NCI-H69 (cell line): Measurements from ENCODE around the gene MIER3.
"Not testable (repeated sequence)": the region's sequence is repeated elsewhere in the genome, so short reads cannot be mapped to it uniquely, and the experiment has no call there.

Experiments used
- DNase-seq: peaks from one replicate; lab custom pipeline; 2025; lab: John Stamatoyannopoulos, UW

MIER3 gene

DNA sequence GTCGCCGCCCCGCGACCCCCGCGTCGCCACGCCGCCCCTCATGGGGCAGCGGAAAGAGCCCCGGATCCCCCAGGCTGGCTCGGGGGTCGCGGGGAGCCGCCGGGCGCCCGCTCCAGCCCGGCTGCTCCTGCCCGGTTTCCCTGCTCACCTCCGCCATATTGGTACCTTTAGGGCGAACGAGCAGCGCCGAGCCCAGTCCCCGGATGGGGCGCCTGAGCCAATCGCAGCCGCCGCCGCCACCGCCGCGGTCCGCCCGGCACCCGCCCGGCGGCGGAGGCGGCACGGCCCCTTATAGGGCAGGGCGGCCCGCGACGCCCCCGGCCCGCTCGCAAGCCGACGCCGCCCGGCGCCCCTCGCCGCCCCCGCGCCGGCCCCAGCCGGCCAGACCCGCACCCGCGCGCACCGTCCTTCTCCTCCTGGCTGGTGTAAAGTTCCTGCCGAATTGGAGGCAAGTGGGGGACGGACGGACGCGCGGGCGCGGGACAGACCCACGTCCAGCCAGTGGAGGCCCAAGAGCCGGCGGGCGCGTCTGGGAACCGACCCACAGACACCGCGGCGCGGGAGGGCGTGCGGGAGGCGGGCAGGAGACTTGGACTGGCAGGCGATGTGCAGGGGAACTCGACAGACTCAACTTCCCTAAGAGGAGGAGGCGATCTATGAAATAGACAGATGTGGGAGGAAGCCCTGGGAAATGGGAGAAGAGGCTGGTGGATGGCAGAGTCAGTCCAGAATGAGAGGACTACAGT is at the start of gene MIER3:
TSS of gene MIER3 (minus strand) at position 178 of the 746 bp plus-strand sequence. CDS start at position 157, 21 bp downstream.
- peak; percentile 88 for DNase-seq

GRCh38 chr5:56995596-56995995 is 43.7 kb upstream of the MIER3 start:
- no peak for DNase-seq

DNA sequence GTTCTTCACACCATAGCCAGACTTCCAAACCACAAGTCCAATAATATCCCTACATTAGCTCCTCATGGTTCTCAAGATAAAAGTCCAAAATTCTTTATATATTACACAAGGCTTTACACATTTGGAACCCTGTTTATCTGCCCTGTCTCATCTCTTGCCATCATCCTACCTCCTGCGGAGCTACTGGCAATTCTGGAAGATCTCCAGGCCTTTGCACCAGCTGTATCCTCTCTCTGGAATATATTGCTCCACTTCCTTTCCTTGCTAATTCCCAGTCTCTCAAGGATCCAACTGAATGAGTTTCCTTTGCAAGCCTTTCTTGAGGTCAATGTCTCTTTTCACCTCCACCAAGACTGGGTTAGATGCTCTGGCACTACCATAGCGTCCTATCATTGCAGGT is 41.3 kb upstream of the MIER3 start:
- no peak for DNase-seq

GRCh38 chr5:56989676-56990075 is 37.8 kb upstream of the MIER3 start:
- DNase-seq: no peak

- no peak for DNase-seq
Observed at GRCh38 chr5:56988490-56988889, 36.6 kb upstream of the MIER3 start.

DNA sequence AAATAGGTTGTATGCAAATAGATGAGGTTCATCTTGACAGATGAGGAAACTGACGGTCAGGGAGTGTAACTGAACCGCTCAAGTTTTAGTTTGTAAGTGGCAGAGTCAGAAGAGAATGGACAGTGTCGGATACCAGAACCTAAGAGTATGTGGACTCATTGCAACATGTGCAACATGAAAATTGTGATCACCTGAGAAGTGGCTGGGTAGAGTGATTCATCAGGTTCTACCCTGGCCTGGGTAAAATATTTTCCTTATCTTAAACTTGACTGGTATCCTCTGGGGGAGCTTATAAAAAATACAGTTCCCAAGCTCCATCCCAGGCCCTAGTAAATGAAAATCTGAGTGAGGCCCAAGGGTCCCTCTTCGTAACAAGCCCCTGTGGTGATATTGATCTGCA is 35.2 kb upstream of the MIER3 start:
- no peak for DNase-seq

DNA sequence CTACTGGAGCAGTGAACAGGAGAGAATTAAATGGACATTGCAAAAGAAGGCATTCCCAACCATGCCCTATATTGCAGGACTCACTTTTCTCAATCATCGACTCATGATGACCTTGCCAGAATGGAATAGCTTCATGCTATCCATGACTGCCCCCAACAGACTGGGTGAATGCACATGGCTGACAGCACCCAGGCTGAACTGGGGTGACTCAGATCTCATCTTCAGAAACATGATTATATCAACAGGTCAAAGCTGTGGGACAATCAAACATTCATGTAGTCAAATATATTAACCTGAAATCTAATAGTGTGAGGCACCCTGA is 34.7 kb upstream of the MIER3 start:
- DNase-seq: no peak

GRCh38 chr5:56985936-56986625 is 34.2 kb upstream of the MIER3 start:
- DNase-seq: no peak

DNA sequence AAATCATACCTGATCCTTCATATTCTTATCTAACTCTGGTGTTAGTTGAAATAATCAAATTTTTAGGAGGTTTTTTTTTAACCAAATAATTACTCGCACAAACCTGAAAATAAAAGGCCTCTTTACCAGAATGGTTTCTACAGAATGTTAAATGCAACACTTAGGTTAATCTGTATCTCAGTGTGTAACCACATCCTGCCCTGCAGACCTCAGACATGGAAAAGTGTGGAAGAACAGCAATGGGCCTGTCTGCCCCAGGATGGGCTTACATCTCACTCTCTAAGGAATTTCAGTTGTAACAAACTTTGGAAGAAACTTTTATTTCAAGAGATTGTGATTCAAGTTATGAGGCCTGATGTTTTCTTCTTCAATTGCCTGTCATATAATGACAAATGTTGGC is 32.5 kb upstream of the MIER3 start:
- no peak for DNase-seq

- DNase-seq: no peak
Observed at GRCh38 chr5:56983593-56984361, 31.9 kb upstream of the MIER3 start.

- DNase-seq: no peak
Observed at GRCh38 chr5:56981548-56982315, 29.8 kb upstream of the MIER3 start.

- no peak for DNase-seq
Observed at GRCh38 chr5:56979968-56980367, 28.0 kb upstream of the MIER3 start.

- DNase-seq: not testable (repeated sequence)
Observed at GRCh38 chr5:56979526-56979925, 27.6 kb upstream of the MIER3 start.

DNA sequence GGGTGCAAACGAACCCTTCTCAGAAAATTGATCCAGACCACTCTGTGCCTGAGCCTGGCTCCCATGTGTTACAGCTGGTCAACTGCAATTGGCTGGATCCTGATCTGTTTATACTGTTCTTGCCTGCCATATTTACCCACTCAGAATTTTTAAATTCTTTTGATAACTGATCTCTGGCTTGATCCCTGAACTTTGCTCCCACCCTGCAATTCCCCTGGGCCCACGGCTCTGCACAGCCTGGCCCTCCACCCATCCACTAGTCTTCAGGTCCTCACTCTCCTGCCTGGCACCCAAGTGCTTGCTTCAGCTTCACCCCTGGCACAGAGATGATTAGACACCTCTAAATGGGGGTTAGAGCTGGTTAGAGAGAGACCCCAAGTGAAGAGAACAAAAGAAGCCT is 25.9 kb upstream of the MIER3 start:
- DNase-seq: no peak

DNA sequence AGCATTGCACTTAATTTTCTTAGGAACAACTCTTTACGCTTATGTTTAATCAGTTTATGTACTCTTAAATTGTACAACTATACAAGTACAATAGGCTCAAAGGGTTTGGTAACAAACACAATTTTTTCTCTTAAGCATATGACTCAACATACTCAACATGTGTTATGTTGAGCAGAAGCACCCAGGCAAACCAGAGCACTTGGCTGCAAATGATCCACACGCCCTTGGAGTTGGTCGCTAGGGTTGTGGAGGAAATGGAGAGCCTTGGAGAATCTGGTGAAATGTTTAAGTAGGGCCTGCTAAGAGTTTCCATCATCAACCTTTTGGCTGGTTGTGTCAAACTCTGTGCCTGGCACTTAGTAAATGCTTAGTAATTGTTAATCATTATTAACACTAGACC is 25.1 kb upstream of the MIER3 start:
- no peak for DNase-seq

DNA sequence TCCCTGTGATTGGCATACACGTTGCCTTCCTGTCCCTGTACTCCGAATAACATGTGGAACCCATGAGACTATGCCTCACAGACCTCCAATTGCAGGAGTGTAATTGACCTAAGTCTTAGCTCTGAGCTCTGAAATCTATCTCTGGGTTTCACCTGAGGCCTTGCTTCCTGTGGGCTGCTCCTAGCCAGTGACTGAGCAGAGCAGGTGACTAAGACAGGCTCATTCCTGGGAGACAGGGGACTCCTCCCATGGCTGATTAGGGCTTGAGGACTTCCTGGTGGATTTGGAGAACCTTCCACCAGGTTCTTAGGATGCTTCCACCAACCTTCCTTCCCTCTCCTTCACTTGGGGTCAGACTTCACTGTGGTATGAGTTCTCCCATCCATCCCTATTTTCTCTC is 22.3 kb upstream of the MIER3 start:
- DNase-seq: no peak

GRCh38 chr5:56973473-56973872 is 21.6 kb upstream of the MIER3 start:
- peak; percentile 11 for DNase-seq

- DNase-seq: no peak
Observed at GRCh38 chr5:56971275-56971674, 19.4 kb upstream of the MIER3 start.

GRCh38 chr5:56964173-56964572 is 12.2 kb upstream of the MIER3 start:
- DNase-seq: peak; percentile 7

DNA sequence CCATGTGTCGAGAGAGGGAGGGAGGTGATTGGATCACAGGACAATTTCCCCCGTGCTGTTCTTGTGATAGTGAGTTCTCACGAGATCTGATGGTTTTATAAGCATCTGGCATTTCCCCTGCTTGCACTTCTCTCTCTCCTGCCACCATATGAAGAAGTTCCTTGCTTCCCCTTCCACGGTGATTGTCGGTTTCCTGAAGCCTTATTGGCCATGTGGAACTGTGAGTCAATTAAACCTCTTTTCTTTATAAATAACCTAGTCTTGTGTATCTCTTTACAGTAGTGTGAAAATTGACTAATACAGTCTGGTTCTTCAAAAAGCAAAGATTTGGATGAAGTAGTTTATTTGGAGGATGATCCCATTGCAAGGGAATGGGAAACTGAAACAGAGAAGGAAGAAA is 11.3 kb upstream of the MIER3 start:
- no peak for DNase-seq

DNA sequence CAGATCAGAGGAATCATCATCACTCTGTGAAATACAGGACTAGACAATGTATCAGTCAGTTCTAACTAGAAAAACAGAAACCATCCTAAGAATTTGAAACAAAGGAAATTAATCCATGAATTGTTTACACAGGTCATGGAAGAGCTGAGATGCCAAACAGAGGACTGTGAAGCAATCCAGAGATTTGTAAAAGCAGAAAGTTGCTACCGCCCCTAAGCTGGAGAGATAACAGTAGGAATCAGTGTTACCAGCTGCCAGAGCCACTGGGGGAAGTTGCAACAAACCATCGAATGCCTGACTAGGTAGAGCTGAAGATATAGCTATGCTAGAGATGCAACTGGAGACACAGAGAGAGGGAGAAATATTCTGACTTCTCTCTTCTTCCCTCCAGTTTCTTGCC is 10.4 kb upstream of the MIER3 start:
- DNase-seq: peak; percentile 16

DNA sequence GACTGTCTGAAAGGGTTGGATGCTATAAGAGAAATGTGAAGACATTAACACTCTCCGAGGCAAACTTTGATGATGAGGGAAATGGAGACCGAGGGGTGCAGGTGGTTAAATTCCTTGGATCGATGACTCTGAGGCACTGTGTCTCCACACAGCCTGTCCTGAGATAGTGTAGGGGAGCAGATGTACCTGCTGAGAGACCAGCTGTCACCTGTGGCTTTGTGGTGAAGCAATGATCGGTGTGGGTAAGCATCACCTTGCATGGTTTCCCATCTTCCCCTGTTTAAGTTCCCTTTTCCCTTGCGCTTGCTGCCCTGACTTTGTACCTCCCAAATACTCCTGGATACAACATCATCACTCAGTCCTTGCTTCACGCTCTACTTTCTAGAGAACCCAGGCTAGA is 9.8 kb upstream of the MIER3 start:
- DNase-seq: peak; percentile 70
